Breast epithelium (tissue), 3 donors: ENCODE measurements around the gene C11orf42.

Source experiments
- POLR2A ChIP-seq: fragments of 450-650 bp; IDR thresholded peaks from one replicate; pipeline ENCODE4 v1.6.1; 2016; ENCODE audit warnings: antibody characterized with exemption, mild to moderate bottlenecking, moderate library complexity
- TF ChIP-seq, protein P1 (sequence below), 3 donors: fragments of 450-650 bp; IDR thresholded peaks; one replicate each; pipeline ENCODE4 v1.5.1; 2016 to 2017; ENCODE audit warnings: antibody characterized with exemption in 3 of 3, mild to moderate bottlenecking in 3 of 3, moderate library complexity in 3 of 3

DNA sequence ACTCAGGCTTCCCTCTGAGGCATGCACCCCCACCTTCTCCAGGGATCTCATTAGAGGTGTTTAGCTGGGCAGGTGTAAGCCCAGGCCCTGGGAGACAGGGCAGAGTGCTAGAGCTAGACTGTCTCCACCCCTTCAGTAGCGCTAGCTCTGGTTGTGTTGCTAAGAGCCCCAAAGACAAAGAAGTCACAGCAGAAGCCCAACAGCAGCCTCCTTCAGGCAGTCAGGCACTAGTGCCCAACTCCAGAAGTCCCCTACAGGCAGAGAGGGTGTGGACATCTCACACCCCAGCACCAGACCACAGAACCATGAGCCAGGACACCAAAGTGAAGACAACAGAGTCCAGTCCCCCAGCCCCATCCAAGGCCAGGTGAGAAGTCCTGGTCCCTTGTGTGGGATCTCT, 33.5 kb downstream of the C11orf42 start, which contains the start of gene CNGA4:
- TF ChIP-seq POLR2A, result no peak
- TF ChIP-seq, protein P1, sequence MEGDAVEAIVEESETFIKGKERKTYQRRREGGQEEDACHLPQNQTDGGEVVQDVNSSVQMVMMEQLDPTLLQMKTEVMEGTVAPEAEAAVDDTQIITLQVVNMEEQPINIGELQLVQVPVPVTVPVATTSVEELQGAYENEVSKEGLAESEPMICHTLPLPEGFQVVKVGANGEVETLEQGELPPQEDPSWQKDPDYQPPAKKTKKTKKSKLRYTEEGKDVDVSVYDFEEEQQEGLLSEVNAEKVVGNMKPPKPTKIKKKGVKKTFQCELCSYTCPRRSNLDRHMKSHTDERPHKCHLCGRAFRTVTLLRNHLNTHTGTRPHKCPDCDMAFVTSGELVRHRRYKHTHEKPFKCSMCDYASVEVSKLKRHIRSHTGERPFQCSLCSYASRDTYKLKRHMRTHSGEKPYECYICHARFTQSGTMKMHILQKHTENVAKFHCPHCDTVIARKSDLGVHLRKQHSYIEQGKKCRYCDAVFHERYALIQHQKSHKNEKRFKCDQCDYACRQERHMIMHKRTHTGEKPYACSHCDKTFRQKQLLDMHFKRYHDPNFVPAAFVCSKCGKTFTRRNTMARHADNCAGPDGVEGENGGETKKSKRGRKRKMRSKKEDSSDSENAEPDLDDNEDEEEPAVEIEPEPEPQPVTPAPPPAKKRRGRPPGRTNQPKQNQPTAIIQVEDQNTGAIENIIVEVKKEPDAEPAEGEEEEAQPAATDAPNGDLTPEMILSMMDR (IDR thresholded peaks at IDR 0.05), result no peak
